Endothelial cell of umbilical vein (primary cell): Measurements from ENCODE around the gene RANBP3.

ENCODE experiments used
- CTCF ChIP-seq, 2 donors: IDR thresholded peaks; 1 replicate in 1 of 2; 2 replicates in 1 of 2; pipeline ENCODE4 v1.5.1; 2011; ENCODE audit warnings: low read length in 2 of 2, mild to moderate bottlenecking in 2 of 2, moderate library complexity in 2 of 2, control low read depth in 1 of 2, inconsistent platforms in 1 of 2, low read depth in 1 of 2; ENCODE audit not compliant: insufficient read depth in 1 of 2; ENCODE audit errors: extremely low read depth in 1 of 2
- EZH2 ChIP-seq: IDR thresholded peaks from 2 replicates; pipeline ENCODE4 v1.6.1; 2012; ENCODE audit warnings: borderline replicate concordance, low read depth, mild to moderate bottlenecking, moderate library complexity, low read length, inconsistent platforms; ENCODE audit not compliant: severe bottlenecking
- FOS ChIP-seq: IDR thresholded peaks from 2 replicates; pipeline ENCODE4 v1.6.1; 2011; ENCODE audit warnings: mild to moderate bottlenecking, low read length, moderate library complexity, borderline replicate concordance; ENCODE audit not compliant: insufficient read depth
- MAX ChIP-seq: IDR thresholded peaks from 2 replicates; pipeline ENCODE4 v1.6.1; 2011; ENCODE audit not compliant: insufficient read depth, insufficient read length
- MYC ChIP-seq: IDR thresholded peaks from one replicate; pipeline ENCODE4 v1.6.1; 2011; ENCODE audit warnings: mild to moderate bottlenecking, low read depth, low read length
- POLR2AphosphoS5 ChIP-seq: IDR thresholded peaks from 2 replicates; pipeline ENCODE4 v1.6.1; 2012; ENCODE audit warnings: low read depth, mild to moderate bottlenecking, control low read depth, low read length, moderate library complexity; ENCODE audit not compliant: insufficient read depth

GRCh38 chr19:5947435-5947834, 30.5 kb downstream of the RANBP3 start:
- no peak for TF ChIP-seq CTCF (IDR thresholded peaks at IDR 0.05; ENCODE audit: extremely low read depth in 1 of 2, insufficient read depth in 1 of 2, low read depth in 1 of 2, low read length in 2 of 2)
- no peak for TF ChIP-seq MAX
- TF ChIP-seq EZH2, result no peak
- TF ChIP-seq POLR2AphosphoS5, result no peak
- no peak for TF ChIP-seq MYC
- no peak for TF ChIP-seq FOS
